ENCODE measurements around the gene DAB2IP.

The DAB2IP gene

GRCh38 chr9:121744687-121745395 is 93.4 kb downstream of the DAB2IP start:
- no peak for ATAC-seq (ENCODE audit: insufficient read depth, low read depth)
- TF ChIP-seq CTCF (IDR thresholded peaks at IDR 0.05; ENCODE audit: borderline replicate concordance, extremely low read depth, low read length, poor library complexity, severe bottlenecking): no peak
- no peak for TF ChIP-seq EZH2 (IDR thresholded peaks at IDR 0.05; ENCODE audit: borderline replicate concordance, low read depth, low read length, severe bottlenecking)
- DNase-seq: no peak
- Histone ChIP-seq H3K27me3 (ENCODE audit: insufficient read depth, low read length, poor library complexity) (no peaks in the 10 kb centered on the region), H3K79me2 (ENCODE audit: insufficient read depth, low read length) (no peaks in the 10 kb centered on the region), H3K4me3 (ENCODE audit: low read depth in 1 of 2, low read length in 2 of 2) (no peak overlapping the region), H4K20me1 (ENCODE audit: insufficient read depth, low read length) (no peaks in the 10 kb centered on the region), H2AFZ (ENCODE audit: low read depth, low read length) (no peak overlapping the region), H3K27ac (ENCODE audit: low read length) (no peak overlapping the region), H3K4me2 (ENCODE audit: insufficient read depth, low read length) (no peak overlapping the region), H3K36me3 (ENCODE audit: insufficient read depth, low read length) (no peaks in the 10 kb centered on the region), H3K4me1 (ENCODE audit: insufficient read depth, low read length) (peaks cover 21% of the 10 kb centered on the region; the same call in 1 of the 2 replicates), H3K9me3 (ENCODE audit: insufficient read depth, low read length, severe bottlenecking) (no peaks in the 10 kb centered on the region), H3K9ac (ENCODE audit: low read depth, low read length) (no peak overlapping the region)

GRCh38 chr9:121745396-121745695 is 93.9 kb downstream of the DAB2IP start:
- Histone ChIP-seq H3K27ac (ENCODE audit: low read length) (no peak overlapping the region), H3K79me2 (ENCODE audit: insufficient read depth, low read length) (no peaks in the 10 kb centered on the region), H3K36me3 (ENCODE audit: insufficient read depth, low read length) (no peaks in the 10 kb centered on the region), H3K9ac (ENCODE audit: low read depth, low read length) (no peak overlapping the region), H3K9me3 (ENCODE audit: insufficient read depth, low read length, severe bottlenecking) (no peaks in the 10 kb centered on the region), H2AFZ (ENCODE audit: low read depth, low read length) (no peak overlapping the region), H3K4me3 (ENCODE audit: low read depth in 1 of 2, low read length in 2 of 2) (no peak overlapping the region), H3K4me1 (ENCODE audit: insufficient read depth, low read length) (peaks cover 21% of the 10 kb centered on the region; the same call in 1 of the 2 replicates), H3K27me3 (ENCODE audit: insufficient read depth, low read length, poor library complexity) (no peaks in the 10 kb centered on the region), H4K20me1 (ENCODE audit: insufficient read depth, low read length) (no peaks in the 10 kb centered on the region), H3K4me2 (ENCODE audit: insufficient read depth, low read length) (no peak overlapping the region)
- no peak for TF ChIP-seq EZH2 (IDR thresholded peaks at IDR 0.05; ENCODE audit: borderline replicate concordance, low read depth, low read length, severe bottlenecking)
- no peak for TF ChIP-seq CTCF (IDR thresholded peaks at IDR 0.05; ENCODE audit: borderline replicate concordance, extremely low read depth, low read length, poor library complexity, severe bottlenecking)
- ATAC-seq (ENCODE audit: insufficient read depth, low read depth) (no peak), DNase-seq (no peak)

DNA sequence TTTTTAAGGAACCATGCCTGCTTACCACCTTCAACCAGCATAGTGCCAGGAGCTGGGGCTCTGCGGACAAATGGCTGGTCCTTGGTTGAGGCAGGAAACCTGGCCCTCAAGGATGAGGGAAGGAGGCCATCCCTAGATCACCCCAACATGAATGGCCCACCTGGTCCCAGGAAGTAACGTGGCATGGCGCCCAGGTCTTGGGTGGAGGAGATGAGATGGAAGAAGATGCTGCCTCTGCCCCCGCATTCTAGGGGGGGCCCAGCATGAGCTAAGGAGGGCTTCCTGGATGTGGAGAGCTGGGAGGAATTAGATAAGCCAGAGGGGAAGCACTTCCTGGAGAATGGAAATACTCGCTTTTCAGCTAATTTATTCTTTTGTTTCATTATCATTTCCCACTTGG is 95.0 kb downstream of the DAB2IP start:
- Histone ChIP-seq H3K9me3 (ENCODE audit: insufficient read depth, low read length, severe bottlenecking) (no peaks in the 10 kb centered on the region), H3K4me1 (ENCODE audit: insufficient read depth, low read length) (peaks cover 21% of the 10 kb centered on the region; the same call in 1 of the 2 replicates), H3K4me3 (ENCODE audit: low read depth in 1 of 2, low read length in 2 of 2) (no peak overlapping the region), H3K36me3 (ENCODE audit: insufficient read depth, low read length) (no peaks in the 10 kb centered on the region), H4K20me1 (ENCODE audit: insufficient read depth, low read length) (no peaks in the 10 kb centered on the region), H3K79me2 (ENCODE audit: insufficient read depth, low read length) (no peaks in the 10 kb centered on the region), H3K9ac (ENCODE audit: low read depth, low read length) (no peak overlapping the region), H3K27me3 (ENCODE audit: insufficient read depth, low read length, poor library complexity) (no peaks in the 10 kb centered on the region), H2AFZ (ENCODE audit: low read depth, low read length) (no peak overlapping the region), H3K4me2 (ENCODE audit: insufficient read depth, low read length) (no peak overlapping the region), H3K27ac (ENCODE audit: low read length) (no peak overlapping the region)
- ATAC-seq (ENCODE audit: insufficient read depth, low read depth) (no peak), DNase-seq (no peak)
- no peak for TF ChIP-seq CTCF (IDR thresholded peaks at IDR 0.05; ENCODE audit: borderline replicate concordance, extremely low read depth, low read length, poor library complexity, severe bottlenecking)

Data from DND-41 (cell line).